Measurements from ENCODE around the gene ASB4.

Gene ASB4

DNA sequence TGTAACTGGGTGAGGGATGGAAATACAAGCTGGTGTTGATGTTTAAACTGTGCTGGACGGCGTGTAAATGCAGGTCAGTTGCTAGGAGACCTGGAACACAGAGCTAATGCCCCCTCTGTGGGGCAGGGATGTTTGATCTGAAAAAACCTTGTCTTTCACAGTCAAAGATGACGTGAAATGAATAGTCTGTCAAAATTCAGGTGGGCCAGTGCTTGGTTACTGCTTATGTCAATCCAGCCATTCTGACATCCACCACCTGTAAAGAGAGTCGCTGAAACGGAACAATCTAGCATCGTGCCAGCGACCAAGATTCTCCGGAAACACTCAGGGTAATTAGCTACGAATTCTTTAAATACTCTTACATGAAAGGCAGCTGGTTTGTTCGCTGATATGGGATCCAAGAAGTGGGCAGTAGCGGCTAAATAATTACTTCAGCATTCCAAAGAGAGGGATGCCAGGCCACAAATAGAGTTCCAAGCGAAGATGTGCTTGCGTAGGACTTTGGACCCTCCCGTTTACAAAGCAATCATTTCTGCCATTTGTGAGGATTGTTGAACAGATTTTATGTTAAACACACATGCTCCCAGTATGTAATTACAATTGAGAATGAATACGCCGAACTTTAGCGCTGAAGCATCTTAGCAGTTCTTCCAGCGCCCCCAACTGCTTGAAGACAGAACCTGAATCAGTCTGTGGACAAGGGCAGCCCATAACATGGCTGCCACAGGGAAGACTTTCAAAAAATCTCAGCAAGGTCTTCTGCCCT lies 7.3 kb upstream of the ASB4 start:
- Histone ChIP-seq H3K4me3 (ENCODE audit: insufficient read depth, low read depth, low read length, poor library complexity, severe bottlenecking) (no peak overlapping the region), H3K4me1 (ENCODE audit: control insufficient read depth, insufficient read depth, low read length, poor library complexity, severe bottlenecking) (no peaks in the 10 kb centered on the region), H3K27me3 (replicated peaks; ENCODE audit: control insufficient read depth, insufficient read depth, low read length, poor library complexity, severe bottlenecking) (no peaks in the 10 kb centered on the region), H3K27ac (ENCODE audit: insufficient read depth, low read length, poor library complexity, severe bottlenecking) (no peak overlapping the region), H3K36me3 (ENCODE audit: control insufficient read depth, insufficient read depth, low read length) (no peaks in the 10 kb centered on the region), H3K9me3 (ENCODE audit: control insufficient read depth, low read length) (no peaks in the 10 kb centered on the region)
- DNase-seq, result no peak

GRCh38 chr7:95479992-95480624 lies 5.6 kb upstream of the ASB4 start:
- H3K36me3 ChIP-seq (ENCODE audit: control insufficient read depth, insufficient read depth, low read length), result no peaks in the 10 kb centered on the region
- no peak overlapping the region for H3K4me3 ChIP-seq (ENCODE audit: insufficient read depth, low read depth, low read length, poor library complexity, severe bottlenecking)
- no peak for DNase-seq
- no peak overlapping the region for H3K27ac ChIP-seq (ENCODE audit: insufficient read depth, low read length, poor library complexity, severe bottlenecking)
- no peaks in the 10 kb centered on the region for H3K27me3 ChIP-seq (replicated peaks; ENCODE audit: control insufficient read depth, insufficient read depth, low read length, poor library complexity, severe bottlenecking)
- H3K9me3 ChIP-seq (ENCODE audit: control insufficient read depth, low read length), result no peaks in the 10 kb centered on the region
- no peaks in the 10 kb centered on the region for H3K4me1 ChIP-seq (ENCODE audit: control insufficient read depth, insufficient read depth, low read length, poor library complexity, severe bottlenecking)

DNA sequence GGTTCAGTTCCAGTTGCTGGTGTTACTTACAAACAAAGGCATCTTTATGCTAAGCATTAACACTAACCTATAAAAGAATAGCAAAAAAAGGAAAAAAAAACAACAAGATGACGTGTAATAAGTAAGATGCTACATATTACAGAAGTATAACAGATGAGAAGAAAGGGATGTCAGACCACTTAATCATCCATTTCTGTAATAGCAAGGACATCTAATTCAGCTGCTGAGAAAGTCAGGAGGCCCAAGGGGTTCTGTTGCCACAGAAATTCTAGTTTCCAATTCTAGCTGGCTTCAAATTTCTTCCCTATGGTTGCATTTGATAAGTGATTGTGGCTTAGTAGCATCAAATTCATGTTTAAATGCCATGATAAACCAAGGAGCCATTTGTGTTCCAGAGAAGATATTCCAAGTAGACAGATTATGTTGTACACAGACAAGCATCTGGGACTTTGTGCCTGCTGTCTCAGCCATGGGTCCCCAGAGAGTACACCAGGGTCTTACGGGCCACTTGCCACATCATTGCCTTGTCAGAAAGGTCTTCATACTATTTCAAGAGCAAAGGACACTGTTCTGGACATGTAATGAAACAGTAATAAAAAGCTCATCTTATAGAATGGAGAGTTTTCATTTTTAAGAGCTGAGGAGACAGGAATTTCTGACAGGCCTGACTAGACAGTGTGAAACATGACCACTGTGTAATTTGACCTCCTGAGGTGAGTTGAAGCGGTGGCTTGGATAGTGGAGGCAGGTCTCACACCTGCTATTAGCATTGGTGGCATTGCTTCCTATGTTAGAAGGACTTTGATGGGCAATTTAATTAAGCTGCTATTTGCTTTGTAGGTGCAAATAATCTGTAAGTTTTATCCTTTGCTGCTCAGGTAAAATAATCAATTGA lies 4.2 kb upstream of the ASB4 start:
- H3K4me1 ChIP-seq (ENCODE audit: control insufficient read depth, insufficient read depth, low read length, poor library complexity, severe bottlenecking), result no peaks in the 10 kb centered on the region
- DNase-seq, result no peak
- no peak overlapping the region for H3K4me3 ChIP-seq (ENCODE audit: insufficient read depth, low read depth, low read length, poor library complexity, severe bottlenecking)
- H3K36me3 ChIP-seq (ENCODE audit: control insufficient read depth, insufficient read depth, low read length), result no peaks in the 10 kb centered on the region
- no peak overlapping the region for H3K27ac ChIP-seq (ENCODE audit: insufficient read depth, low read length, poor library complexity, severe bottlenecking)
- no peaks in the 10 kb centered on the region for H3K9me3 ChIP-seq (ENCODE audit: control insufficient read depth, low read length)
- H3K27me3 ChIP-seq (replicated peaks; ENCODE audit: control insufficient read depth, insufficient read depth, low read length, poor library complexity, severe bottlenecking), result no peaks in the 10 kb centered on the region

GRCh38 chr7:95482424-95482823 lies 3.3 kb upstream of the ASB4 start:
- Histone ChIP-seq H3K27ac (ENCODE audit: insufficient read depth, low read length, poor library complexity, severe bottlenecking) (no peak overlapping the region), H3K27me3 (replicated peaks; ENCODE audit: control insufficient read depth, insufficient read depth, low read length, poor library complexity, severe bottlenecking) (no peaks in the 10 kb centered on the region), H3K4me1 (ENCODE audit: control insufficient read depth, insufficient read depth, low read length, poor library complexity, severe bottlenecking) (no peaks in the 10 kb centered on the region), H3K9me3 (ENCODE audit: control insufficient read depth, low read length) (no peaks in the 10 kb centered on the region), H3K4me3 (ENCODE audit: insufficient read depth, low read depth, low read length, poor library complexity, severe bottlenecking) (no peak overlapping the region), H3K36me3 (ENCODE audit: control insufficient read depth, insufficient read depth, low read length) (no peaks in the 10 kb centered on the region)
- no peak for DNase-seq

DNA sequence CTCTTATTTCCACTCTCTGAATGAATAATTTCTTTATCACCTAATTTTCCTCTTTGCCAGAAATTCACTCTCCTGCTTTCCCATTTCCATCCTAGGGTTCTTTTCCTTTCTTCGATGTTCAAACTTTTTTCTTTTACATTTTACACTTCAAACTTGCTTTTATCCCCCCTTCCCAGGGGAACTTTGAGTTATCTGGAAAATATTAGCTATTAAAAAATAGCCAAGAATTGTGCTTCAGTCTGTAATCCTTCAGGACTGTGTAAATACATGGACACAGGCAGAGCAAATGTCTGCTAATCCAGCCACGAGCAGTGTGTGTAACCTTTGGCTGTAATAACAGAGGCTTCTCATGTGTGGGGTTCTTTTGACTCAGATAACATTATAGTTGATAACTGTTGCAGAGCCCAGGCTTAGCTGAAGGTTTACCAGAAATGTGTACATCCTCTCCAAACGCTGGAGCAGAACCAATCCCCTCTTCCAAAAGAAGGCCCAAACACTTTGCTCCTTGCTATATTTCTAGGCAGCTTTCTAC lies 4.6 kb downstream of the ASB4 start:
- no peak for DNase-seq
- no peak overlapping the region for H3K27ac ChIP-seq (ENCODE audit: insufficient read depth, low read length, poor library complexity, severe bottlenecking)
- no peak overlapping the region for H3K4me3 ChIP-seq (ENCODE audit: insufficient read depth, low read depth, low read length, poor library complexity, severe bottlenecking)
- no peaks in the 10 kb centered on the region for H3K9me3 ChIP-seq (ENCODE audit: control insufficient read depth, low read length)
- no peaks in the 10 kb centered on the region for H3K4me1 ChIP-seq (ENCODE audit: control insufficient read depth, insufficient read depth, low read length, poor library complexity, severe bottlenecking)
- no peaks in the 10 kb centered on the region for H3K27me3 ChIP-seq (replicated peaks; ENCODE audit: control insufficient read depth, insufficient read depth, low read length, poor library complexity, severe bottlenecking)
- no peaks in the 10 kb centered on the region for H3K36me3 ChIP-seq (ENCODE audit: control insufficient read depth, insufficient read depth, low read length)

- Histone ChIP-seq H3K27ac (ENCODE audit: insufficient read depth, low read length, poor library complexity, severe bottlenecking) (no peak overlapping the region), H3K4me1 (ENCODE audit: control insufficient read depth, insufficient read depth, low read length, poor library complexity, severe bottlenecking) (no peaks in the 10 kb centered on the region), H3K4me3 (ENCODE audit: insufficient read depth, low read depth, low read length, poor library complexity, severe bottlenecking) (no peak overlapping the region), H3K27me3 (replicated peaks; ENCODE audit: control insufficient read depth, insufficient read depth, low read length, poor library complexity, severe bottlenecking) (no peaks in the 10 kb centered on the region), H3K9me3 (ENCODE audit: control insufficient read depth, low read length) (no peaks in the 10 kb centered on the region), H3K36me3 (ENCODE audit: control insufficient read depth, insufficient read depth, low read length) (no peaks in the 10 kb centered on the region)
- DNase-seq, result no peak
Measured at GRCh38 chr7:95491201-95491600, 5.5 kb downstream of the ASB4 start.

DNA sequence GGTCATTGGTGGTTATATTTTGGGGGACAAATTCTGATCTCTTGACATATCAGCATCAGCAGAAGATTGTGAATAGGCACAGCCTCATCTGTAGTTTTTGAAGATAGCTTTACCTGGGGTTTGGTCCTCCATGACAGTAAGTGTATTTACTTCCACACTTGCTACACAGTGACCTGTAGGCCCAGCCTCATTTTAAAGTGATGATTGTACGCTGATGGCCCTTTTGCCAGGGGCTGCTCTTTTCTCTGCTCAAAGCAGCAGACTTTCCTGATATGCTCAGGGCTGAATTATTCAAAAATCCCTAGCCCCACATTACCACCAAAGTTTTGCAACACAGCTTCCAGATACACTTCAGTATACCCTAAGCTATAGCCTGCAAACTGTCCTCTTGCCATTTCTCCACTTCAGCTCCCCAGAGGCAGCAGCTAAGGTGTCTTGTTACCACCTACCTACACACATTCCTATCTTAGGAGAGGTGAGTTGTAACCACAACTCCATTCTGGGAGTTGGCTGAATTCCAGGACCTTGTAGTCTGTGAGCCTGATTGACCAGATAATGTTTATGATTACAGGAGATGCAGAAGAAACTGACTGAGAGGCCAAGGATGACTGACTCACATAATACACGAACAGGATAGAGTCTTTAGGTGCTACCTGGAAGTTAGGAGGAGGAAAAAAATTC lies 6.0 kb downstream of the ASB4 start:
- no peak overlapping the region for H3K27ac ChIP-seq (ENCODE audit: insufficient read depth, low read length, poor library complexity, severe bottlenecking)
- H3K9me3 ChIP-seq (ENCODE audit: control insufficient read depth, low read length), result no peaks in the 10 kb centered on the region
- H3K4me1 ChIP-seq (ENCODE audit: control insufficient read depth, insufficient read depth, low read length, poor library complexity, severe bottlenecking), result no peaks in the 10 kb centered on the region
- no peak for DNase-seq
- H3K36me3 ChIP-seq (ENCODE audit: control insufficient read depth, insufficient read depth, low read length), result no peaks in the 10 kb centered on the region
- H3K27me3 ChIP-seq (replicated peaks; ENCODE audit: control insufficient read depth, insufficient read depth, low read length, poor library complexity, severe bottlenecking), result no peaks in the 10 kb centered on the region
- no peak overlapping the region for H3K4me3 ChIP-seq (ENCODE audit: insufficient read depth, low read depth, low read length, poor library complexity, severe bottlenecking)

DNA sequence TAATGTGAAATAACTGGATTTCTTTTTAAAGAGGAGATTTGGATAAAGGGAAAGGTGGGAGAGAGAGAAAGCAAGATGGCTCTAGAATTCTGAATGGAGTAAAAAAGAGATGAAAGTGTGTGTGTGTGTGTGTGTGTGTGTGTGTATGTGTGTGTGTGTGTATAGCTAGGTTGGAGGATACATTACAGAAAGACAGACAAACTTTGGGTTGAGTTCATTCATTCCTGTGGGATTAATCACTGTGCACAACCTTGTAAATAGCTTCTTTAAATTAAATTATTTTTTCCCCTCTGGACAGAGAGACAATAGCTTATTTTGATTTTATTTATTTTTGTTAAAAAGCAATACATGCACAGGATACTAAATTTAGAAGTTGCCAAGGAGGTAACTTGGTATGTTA lies 7.5 kb downstream of the ASB4 start:
- H3K36me3 ChIP-seq (ENCODE audit: control insufficient read depth, insufficient read depth, low read length), result no peaks in the 10 kb centered on the region
- DNase-seq, result no peak
- no peaks in the 10 kb centered on the region for H3K4me1 ChIP-seq (ENCODE audit: control insufficient read depth, insufficient read depth, low read length, poor library complexity, severe bottlenecking)
- no peak overlapping the region for H3K4me3 ChIP-seq (ENCODE audit: insufficient read depth, low read depth, low read length, poor library complexity, severe bottlenecking)
- no peaks in the 10 kb centered on the region for H3K9me3 ChIP-seq (ENCODE audit: control insufficient read depth, low read length)
- no peak overlapping the region for H3K27ac ChIP-seq (ENCODE audit: insufficient read depth, low read length, poor library complexity, severe bottlenecking)
- H3K27me3 ChIP-seq (replicated peaks; ENCODE audit: control insufficient read depth, insufficient read depth, low read length, poor library complexity, severe bottlenecking), result no peaks in the 10 kb centered on the region

- no peak overlapping the region for H3K4me3 ChIP-seq (ENCODE audit: insufficient read depth, low read depth, low read length, poor library complexity, severe bottlenecking)
- no peaks in the 10 kb centered on the region for H3K9me3 ChIP-seq (ENCODE audit: control insufficient read depth, low read length)
- no peaks in the 10 kb centered on the region for H3K27me3 ChIP-seq (replicated peaks; ENCODE audit: control insufficient read depth, insufficient read depth, low read length, poor library complexity, severe bottlenecking)
- no peak for DNase-seq
- no peak overlapping the region for H3K27ac ChIP-seq (ENCODE audit: insufficient read depth, low read length, poor library complexity, severe bottlenecking)
- H3K36me3 ChIP-seq (ENCODE audit: control insufficient read depth, insufficient read depth, low read length), result no peaks in the 10 kb centered on the region
- no peaks in the 10 kb centered on the region for H3K4me1 ChIP-seq (ENCODE audit: control insufficient read depth, insufficient read depth, low read length, poor library complexity, severe bottlenecking)
Measured at GRCh38 chr7:95493844-95494243, 8.1 kb downstream of the ASB4 start.

All from effector memory CD4-positive, alpha-beta T cell (primary cell).